HG02973 (cell line): ENCODE results near the gene MLLT3.
A peak's percentile ranks its signal among the peaks of the same experiment; 100 is the strongest.

Experiments
- ATAC-seq: cut with Tn5 transposase; IDR thresholded peaks from one replicate; pipeline ENCODE4 v1.9.1; 2021; ENCODE audit warnings: moderate library complexity; ENCODE audit not compliant: unreplicated experiment

MLLT3 gene

DNA sequence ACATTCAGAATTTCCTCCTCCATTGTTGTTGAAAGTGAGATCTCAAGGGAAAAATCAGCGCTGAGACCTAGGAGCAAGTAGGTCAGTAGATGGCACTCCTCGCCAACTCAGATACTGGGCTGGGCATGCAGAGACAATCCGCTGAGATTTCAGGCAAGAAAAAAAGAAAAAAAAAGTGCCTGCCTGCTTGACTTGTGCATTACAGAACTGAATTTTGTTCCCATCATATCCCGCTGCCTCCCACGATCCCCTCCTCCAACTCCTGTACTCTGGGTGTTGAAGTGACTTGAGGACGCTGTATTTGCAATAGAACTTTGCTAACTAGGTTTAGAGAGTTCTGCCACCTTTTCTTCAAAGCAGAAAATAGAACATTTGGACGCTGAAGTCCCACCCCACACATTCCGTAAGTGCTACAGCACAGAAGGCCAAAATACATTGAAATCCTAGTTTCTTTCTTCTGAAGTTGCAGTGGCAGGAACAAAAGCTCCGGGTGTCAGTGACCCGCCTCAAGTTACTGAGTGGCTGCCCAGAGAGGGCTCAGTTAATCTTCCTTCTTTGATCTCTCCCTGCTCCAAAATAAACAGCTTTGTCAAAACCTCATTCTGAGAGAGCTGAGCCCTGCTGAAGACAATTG is 265.8 kb downstream of the MLLT3 start:
- peak; percentile 41 for ATAC-seq

DNA sequence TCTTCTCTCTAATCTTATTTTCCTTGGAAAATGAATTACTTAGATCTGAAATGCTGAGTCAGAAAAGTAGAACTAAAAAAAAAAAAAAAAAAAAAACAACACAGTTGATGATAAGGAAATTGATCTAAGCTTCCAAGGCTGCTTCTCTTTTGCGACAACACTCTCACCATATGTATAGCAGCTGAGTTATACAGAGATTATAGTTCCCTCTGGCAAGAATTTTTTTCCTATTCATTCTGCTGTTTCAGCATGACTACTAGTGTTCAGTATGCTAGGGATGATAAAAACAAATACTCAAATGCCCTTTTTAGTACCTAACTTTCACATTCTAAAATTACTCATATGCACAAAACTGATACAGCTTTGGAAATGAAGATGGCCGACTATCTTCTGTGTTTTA is 267.3 kb downstream of the MLLT3 start:
- peak; percentile 40 for ATAC-seq

DNA sequence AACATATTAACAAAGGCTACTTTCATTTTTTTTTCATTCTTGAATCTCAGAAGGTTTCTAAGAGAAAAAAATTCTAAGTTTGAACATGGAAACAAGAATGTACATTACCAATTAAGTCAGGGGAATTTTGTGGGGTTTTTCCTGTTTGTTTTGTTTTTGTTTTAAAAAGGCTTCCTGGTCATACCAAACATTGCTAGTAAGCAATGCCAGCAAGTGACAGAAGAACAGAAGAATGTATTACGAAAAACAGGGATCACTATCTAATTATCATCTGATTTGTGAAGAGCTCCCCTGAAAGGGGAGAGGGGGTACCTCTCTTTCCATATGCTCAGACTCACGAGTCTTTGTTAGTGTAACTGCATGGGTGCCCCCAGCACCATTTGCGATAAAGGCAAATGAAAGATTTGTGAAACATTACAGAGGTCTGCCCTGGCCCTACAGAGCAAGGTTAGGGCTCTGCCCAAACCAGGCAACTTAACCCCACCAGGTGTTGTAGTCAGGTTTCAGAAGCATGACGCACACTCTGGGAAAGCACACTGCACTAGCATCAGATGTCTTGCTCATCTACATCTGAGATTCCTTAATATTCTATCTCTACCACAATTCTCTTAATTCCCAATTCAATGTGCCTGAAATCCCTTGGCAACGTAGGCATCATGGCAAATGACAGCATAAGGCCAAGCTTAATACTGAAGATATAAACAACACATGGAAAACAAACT is 268.2 kb downstream of the MLLT3 start:
- no peak for ATAC-seq

DNA sequence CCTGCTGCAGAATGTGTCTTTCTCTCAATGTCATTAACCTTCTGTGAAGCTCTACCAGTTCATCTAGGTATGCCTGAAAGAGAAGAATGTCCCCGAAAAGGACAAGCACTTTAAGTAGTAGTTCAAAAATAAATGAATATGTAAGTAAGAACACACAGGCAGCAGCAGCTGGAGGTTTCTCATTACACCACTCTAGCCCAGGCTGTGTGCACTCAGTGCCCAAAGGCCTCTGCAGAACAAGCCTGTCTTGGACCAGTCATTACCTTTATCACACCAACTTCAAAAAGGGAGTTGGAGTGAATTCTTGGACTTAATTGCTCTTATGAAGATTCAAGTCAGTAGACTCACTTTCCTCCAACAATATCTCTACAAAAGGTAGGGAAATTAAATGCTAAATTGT is 268.8 kb downstream of the MLLT3 start:
- ATAC-seq = peak; percentile 48

DNA sequence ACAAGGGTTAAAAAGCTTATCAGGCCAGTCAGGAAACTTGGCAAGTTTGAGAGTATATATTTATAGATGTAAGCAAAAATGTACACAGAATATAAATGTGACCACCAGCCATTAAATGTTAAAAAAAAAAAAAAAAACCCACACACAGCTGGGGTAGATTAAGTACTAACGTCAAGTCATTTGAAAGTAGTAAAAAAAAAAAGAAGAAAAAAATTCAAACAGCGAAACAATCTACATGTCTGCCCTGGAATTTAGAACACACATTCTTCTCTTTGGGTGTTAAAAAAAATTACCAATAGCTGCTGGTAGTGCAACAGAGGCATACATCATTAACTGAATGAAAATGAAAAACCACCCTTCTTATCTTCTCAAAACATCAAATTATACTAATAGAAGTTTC is 269.7 kb downstream of the MLLT3 start:
- no peak for ATAC-seq

DNA sequence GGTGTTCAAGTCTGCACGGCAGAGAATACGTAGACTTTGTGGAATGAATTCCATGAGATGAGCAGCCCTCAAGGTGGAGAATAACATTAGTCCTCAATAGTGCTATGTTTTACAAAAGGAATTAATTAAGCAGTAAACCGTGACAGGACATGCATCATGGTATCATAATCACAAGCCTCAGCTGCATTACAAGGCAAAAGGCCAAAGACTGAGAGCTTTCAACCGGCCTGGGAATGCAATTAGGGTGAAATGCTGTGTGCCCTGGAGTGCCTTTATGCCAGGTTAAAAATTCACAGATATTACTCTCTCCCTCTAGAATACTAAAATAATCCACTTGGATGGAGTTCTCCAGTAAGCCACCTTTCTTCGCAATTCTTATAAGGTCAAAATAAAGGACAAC is 270.6 kb downstream of the MLLT3 start:
- no peak for ATAC-seq

DNA sequence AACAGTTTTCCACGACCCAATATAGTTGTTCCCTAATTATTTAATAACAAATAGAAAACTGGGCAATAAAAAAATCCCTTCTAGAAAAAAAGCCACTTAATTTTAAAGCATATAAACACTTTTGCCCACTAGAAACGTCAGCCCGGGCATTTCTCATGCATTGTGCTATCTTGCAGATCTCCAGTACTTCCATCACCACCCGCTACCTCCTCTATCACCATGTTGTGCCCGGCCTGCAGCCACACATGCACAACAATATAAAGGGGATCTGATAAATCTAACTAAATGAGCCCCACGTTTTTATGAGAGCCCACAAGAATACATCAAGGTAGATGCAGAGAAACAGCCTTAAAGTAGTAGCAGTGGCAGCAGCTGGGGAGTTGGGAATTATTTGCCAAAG is 272.7 kb downstream of the MLLT3 start:
- no peak for ATAC-seq

DNA sequence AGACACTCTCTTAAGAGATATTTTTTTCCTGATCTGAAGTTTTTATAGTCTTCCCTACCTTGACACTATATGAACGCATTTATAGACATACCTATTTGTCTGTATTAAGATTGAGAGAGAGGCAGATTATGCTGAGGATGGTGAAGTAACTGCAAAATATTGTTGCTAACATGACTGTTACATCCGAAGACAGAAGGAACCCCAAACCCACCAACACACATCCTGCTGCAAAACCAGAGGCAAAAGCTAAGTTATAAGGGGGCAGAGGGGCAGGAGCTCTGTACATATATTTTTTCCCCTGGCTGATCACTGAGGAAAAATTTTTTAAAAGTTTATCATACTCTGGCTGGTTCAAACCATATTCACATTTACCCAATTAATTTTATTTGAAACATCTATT is 279.0 kb downstream of the MLLT3 start:
- no peak for ATAC-seq

DNA sequence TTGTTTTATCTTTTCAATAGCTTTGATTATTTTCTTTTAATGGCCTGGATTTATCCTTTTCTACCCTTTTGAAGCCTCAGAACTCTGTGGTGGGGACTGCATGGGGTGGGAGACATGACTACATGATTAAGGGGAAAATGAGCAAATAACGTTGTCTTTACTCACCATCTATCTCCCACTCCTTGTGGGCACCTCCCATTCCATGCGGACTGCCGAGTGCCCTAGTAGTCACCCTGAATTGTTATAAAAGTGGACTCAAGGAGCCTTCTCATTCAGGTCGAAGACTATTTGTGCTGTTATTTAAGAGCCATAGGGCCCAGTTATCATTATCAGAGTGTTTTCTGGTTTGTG is 281.8 kb downstream of the MLLT3 start:
- no peak for ATAC-seq

DNA sequence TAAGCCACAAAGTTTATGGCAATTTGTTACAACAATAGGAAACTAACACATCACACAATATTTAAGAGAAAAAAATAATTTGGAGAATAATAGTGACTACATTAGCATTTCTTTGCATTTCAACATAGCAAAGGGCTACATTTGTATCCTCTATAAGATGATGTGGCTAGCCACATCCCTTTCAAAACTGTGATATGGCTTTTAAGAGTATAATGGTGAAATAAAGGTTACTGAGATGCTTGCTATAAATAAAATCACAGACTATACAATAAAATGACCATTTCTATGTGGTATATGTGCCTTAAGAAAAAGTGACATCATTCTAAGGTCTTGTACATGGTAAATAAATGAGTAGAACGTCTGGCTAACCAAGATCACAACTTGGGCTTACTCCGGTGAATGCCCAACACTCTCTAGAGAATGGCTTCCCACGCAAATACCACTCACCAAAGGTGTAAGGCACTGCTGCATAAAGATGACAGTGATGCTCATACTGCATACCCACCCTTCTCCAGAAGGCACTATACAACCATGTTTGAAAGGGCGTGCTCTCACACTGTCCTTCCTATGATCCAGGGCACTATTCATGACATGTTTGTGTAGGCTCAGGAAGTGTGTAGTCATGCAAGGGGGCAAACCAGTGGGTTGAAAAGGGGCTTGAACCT is 286.5 kb downstream of the MLLT3 start:
- no peak for ATAC-seq

DNA sequence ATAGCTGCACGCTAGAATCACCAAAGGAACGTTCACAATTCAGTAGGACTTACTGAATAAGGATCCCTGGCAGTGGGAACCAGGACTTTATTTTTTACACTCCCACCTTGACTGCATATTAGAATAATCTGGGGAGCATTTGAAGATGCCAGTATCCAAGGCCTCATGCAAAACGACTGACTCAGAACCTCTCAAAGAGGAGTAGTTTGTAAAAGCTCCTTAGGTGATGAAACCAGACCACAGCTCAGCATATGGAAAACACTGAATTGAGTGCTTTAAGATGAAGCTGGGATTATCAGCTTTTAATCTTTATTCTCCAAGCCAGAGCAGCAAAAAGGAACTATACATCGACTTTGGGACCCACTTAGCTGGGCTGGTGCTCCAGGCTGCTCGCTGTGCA is 288.3 kb downstream of the MLLT3 start:
- ATAC-seq = no peak

DNA sequence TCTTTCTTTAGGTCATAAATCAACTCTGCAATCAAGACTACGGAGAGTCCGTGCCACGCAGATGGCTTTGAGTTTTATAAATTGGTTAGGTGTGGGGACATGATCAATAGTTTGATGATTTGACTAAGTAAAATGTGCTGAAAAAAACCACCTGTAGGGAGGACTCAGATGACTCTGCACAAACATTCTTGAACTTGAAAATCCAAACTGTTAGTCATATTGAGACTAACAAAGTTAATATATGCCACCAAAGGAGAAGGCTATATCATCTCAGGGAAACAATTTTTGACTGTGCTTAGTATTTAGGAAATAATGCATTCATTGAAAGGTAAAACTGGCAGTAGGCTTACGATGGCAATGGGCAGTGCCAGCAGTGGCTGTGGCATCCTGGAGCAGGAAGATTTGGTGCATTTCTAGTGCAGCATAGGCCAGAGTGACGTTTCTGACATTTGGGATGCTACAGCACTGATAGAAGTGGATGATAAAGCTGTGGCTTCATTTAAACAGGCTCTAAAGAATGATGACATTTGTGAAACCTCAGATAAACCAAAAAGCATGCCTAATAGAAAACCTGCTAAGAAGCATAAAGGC is 291.1 kb downstream of the MLLT3 start:
- peak; percentile 87 for ATAC-seq

DNA sequence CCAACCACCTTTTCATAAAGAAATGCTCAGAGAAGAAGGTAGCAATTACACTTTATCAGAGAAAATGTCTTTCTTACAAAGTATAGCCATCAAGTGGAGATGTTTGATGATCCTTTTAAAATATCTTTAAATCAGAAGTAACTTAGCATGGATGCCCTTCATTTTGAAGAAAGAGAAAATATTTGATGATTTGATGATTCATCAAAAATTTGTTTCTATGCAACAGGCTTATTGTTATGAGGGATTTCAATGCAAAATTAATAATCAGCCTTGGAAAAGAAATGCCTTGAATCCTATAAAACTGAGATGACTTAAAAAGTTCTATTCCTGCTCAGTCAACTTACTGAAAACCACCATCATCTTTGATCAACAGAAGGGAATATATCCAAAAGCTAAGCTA is 291.6 kb downstream of the MLLT3 start:
- ATAC-seq = no peak

DNA sequence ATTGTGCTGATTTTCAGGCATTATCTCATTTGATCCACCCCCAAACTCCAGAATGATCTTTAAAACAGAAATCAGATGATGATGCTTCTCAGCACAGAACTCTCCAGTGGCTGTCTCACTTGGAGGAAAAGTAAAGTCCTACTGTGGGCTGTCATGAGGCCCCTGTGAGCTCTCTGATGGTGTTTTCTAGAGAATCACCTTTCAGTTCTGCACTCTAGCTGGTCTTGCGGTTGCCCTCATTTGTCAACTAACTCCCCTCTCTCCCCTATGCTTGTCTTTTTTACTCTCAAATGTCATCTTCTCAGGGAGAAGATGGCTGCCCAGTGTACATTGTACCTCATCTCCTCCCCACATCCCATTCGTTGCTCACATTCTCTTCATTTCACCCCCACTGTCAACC is 295.8 kb downstream of the MLLT3 start:
- no peak for ATAC-seq

DNA sequence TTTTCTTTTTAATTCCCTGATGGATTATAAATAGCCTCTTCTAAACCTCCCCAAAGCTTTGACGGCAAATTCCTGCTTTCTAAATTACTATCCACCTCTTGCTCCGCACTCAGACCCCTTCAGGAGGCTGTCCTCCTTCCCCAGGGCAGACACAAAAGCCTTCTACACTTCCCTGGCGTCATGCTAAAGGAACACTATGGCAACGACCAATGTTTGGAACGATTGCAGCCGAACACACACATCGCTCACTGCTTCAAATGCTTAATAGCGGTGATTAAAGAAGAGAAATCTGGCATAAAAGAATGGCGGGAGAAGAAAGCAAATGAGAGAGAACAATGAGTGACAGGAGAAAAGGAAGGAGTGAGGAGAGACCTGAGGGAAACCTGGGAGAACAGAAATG is 297.3 kb downstream of the MLLT3 start:
- no peak for ATAC-seq

DNA sequence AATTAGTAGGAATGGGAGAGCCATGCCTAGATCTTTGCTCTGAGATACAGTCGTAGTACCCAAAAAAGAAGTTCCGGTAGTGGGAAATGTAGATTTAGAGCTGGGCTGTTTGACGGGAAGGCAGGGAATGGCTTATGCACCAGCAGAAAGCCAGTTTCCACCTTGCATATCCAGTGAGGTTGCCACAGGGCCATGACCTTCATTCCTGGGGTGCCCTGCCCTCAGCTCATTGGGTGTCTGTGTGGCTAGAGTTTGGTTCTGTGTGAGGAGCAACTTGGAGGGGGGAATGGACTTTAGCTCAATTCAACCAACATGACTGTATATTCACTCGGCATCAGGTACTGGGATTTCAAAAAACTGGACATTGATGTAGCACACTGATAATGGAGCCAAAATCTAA is 300.1 kb downstream of the MLLT3 start:
- no peak for ATAC-seq

DNA sequence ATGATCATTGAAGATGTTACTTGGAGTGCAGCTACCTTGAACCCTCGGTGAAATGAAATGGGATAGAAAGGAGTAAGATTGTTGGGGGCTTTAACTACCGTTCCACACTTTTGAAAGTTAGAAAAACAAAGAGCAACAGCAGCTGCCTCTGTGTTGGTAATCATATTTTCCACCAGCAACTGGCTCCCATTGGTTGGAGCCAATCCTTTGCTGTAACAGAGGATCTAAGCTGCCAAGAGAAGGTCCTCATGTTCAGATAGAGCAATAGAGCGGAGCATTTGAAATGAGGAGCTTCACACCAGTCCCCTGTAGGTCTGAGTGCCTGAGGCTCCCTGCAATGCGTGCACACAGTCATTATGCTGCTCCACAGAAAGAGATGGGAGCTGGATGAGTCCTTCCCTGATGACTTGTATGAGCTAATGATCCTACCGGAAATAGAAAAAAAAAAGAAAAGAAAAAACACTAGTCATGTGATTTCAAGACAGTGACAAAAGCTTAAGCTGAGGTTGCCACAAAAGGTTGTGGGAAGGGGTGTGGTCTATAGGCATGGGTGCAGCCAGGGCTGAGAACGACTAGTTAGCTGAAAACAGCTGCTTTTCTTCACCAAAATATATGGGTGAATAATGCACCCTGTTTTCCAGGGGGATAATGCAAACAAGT is 300.7 kb downstream of the MLLT3 start:
- no peak for ATAC-seq

DNA sequence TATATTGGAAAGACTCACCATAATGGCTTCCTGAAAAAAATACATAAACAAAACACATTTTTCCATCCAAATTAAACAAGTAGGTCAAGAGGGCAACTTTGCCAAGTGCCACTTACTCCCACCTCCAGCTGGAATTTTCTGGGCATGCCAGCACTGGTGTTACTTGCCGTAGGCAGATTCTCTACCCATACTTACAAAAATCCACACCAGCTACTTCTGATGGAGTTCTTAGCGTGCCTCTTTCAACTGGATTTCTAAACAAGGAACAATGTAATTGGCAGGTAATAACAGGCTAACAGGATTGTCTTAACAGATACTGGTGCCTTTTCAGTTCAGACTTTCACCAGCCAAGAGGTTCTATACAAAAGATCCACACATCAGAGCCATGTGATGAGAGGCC is 301.4 kb downstream of the MLLT3 start:
- no peak for ATAC-seq

DNA sequence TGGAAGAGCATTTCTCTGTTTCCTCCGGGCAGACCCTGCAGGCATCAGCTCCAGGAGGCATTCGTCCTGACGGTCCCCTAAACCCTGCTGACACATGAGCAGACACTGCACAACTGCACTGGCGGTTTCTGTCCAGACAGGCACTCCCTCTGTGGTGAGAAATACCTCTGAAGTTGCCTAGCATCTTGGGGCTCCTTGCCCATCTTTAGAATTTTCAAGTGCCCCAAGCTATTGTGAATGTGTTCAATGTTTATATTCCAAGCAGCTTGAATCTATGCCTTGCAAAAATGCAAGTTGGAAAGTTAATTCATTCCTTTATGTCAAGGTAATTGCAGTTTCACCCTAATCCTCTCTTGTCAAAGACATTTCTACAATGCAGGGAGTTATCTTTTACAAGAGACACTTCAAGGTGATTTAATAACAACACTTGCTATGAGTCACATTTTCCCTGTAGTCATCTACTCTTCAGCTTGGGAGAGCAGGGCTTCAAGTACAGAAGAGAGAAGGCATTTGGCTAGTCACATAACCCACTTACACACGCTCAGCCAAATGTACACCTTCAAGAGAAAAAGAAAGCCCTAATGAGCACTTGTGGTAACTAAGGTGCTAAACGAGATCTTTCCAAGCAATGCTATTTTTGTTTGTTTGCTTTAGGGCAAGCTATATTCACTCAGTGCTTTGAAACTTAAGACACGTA is 302.5 kb downstream of the MLLT3 start:
- ATAC-seq = no peak

DNA sequence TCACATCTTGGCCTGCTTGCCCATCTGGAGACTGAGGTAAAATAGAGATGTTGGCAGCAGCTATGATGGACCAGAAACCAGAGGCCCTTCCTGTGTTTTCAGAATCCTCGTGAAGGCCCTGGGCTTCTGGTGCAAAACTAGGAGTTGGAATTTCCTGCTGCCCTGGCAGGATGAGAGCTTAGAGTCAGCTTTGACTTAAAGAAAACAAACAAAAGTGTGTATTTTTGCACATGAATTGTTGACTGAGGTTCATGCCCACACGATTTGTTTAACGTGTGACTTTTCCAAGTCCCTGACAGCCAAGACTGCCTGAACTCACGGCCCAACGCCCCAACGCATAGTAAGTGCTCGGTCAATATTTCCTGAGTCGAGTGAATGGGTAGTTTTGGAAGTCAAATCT is 303.1 kb downstream of the MLLT3 start:
- no peak for ATAC-seq

DNA sequence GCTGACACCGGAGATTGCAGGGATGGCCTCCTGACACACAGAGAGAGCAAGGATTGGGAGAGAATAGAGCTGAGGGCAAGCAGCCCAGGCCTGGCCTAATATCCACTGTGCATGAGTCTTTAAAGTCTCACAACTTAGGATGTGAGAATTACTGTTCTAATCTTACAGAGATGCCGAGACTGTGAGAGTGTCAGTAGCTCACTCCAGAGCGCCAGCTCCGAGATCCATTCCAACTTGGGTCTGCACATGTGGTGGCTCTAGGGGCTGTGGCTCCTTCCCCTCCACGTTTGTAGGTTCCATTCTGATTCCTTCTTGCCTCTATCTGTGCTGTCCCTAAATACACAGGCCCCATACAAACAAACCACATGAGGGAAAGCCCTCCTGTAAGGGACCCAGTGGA is 304.6 kb downstream of the MLLT3 start:
- no peak for ATAC-seq
